Measurements from ENCODE around the gene CAPN7.

Gene CAPN7

DNA sequence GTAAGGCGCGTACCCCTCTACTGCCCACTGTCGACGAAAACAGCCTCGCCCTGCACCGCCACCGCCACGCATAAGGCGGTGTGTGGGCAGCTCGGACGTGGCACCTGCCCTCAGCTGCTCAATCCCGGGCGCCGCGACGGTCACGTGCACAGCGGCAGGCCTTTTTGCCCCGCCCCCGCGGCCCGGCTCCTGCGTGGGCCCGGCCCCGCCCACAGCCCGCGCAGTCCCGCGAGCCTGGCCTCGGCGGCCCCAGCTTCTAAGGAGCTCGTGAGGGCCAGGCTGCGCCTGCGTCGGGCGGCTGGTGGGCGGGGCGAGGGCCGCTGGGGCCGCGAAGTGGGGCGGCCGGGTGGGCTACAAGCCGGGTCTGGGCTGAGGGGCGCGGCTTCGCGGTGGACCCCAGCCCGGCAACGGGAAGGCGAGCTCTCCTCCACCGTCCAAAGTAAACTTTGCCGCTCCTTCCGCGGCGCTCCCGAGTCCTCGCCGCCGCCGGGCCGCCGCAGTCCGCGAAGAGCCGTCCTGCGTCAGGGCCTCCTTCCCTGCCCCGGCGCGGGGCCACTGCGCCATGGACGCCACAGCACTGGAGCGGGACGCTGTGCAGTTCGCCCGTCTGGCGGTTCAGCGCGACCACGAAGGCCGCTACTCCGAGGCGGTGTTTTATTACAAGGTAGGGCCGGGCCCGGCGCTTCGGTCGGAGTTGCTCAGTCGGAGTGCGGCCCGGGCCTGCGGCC, at the start of gene CAPN7:
Gene CAPN7 (plus strand): TSS at position 313 of the 728 bp plus-strand sequence. CDS start 250 bp downstream, at position 563.
- no peak for TF ChIP-seq GATA3 (IDR thresholded peaks at IDR 0.05; ENCODE audit: low read depth, low read length)
- peak; percentile 10; the same call in 1 of the 2 replicates for TF ChIP-seq GATA2 (IDR thresholded peaks at IDR 0.05; ENCODE audit: low read depth, low read length)

DNA sequence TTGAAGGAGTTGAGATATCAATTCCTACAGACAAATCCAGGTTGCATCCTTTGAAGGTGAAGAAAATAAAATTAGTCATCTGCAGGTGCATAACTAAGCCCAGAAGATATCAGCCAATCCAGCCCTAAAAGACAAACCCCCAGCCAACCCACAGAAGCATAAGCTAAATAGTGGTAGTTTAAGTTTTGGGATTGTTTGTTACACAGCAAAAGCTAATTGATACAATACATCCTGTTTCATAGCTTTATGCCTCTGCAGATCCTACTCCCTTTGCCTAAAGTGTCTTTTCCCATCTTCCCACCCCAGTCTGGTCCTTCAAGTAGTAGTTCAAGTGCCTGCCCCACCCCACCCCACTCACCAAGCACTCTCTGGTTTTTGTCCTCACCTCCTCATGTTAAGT, 48.6 kb upstream of the CAPN7 start:
- TF ChIP-seq GATA3 (IDR thresholded peaks at IDR 0.05; ENCODE audit: low read depth, low read length) (no peak), GATA2 (IDR thresholded peaks at IDR 0.05; ENCODE audit: low read depth, low read length) (no peak)

DNA sequence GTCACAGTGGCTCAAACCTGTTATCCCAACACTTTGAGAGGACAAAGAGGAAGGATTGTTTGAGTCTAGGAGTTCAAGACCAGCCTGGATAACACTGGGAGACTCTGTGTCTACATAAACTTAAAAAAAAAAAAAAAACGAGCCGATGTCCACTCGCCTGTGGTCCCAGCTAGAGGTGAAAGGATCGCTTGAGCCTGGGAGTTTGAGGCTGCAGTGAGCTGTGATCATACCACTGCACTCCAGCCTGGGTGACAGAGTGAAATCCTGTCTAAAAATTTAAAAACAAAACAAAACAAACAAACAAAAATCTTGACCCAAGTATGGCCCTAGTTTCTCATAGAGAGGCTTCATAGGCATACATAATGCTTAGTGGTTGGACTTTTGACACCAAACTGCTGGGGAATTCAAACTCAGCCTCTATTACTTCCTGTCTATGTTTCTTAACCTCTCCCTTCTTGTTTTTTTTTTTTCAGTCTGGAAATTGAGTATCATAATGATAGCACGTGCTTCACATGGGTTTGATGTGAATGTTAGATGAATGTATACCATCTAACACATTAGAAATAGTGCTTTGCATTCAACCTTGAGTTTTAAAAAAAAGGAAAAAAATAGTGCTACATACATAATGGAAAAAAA, 46.4 kb upstream of the CAPN7 start:
- TF ChIP-seq GATA3 (IDR thresholded peaks at IDR 0.05; ENCODE audit: low read depth, low read length) (no peak), GATA2 (IDR thresholded peaks at IDR 0.05; ENCODE audit: low read depth, low read length) (no peak)

DNA sequence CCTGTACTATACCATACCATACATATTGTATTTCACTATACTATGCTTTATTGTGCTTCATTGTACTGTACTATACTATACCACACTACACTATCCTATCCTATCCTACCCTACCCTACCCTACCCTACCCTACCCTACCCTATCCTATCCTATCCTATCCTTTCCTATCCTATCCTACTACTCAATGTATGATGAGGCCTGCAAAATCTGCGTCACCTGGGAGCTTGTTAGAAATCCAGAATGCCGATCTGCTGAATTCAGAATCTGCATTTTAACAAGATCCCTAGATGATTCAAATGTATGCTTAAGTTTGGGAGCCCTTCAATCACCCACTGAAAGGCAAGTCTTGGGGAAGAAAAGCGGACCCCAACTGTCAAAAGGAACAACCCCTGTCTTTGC, 45.4 kb upstream of the CAPN7 start:
- TF ChIP-seq GATA3 (IDR thresholded peaks at IDR 0.05; ENCODE audit: low read depth, low read length) (no peak), GATA2 (IDR thresholded peaks at IDR 0.05; ENCODE audit: low read depth, low read length) (no peak)

DNA sequence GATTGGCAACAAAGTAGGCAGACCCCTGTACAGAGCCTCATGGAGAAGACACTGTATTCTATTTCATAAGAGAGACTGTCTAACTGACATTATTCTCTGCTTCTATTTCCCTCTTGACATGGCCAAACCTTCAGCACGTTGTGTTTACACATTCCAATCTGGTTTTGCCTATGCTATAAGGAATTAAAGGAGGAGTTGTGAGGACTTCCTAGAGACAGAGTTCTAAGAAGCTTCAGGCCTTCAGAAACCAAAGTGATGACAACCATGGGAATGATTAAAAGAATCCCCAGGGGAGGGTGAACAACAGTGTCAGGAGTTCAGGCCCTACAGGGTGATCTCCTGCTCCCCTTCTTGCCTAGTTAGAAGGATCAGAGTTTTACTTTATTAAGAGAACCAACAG, 44.9 kb upstream of the CAPN7 start:
- TF ChIP-seq GATA3 (IDR thresholded peaks at IDR 0.05; ENCODE audit: low read depth, low read length), result no peak
- TF ChIP-seq GATA2 (IDR thresholded peaks at IDR 0.05; ENCODE audit: low read depth, low read length), result no peak

DNA sequence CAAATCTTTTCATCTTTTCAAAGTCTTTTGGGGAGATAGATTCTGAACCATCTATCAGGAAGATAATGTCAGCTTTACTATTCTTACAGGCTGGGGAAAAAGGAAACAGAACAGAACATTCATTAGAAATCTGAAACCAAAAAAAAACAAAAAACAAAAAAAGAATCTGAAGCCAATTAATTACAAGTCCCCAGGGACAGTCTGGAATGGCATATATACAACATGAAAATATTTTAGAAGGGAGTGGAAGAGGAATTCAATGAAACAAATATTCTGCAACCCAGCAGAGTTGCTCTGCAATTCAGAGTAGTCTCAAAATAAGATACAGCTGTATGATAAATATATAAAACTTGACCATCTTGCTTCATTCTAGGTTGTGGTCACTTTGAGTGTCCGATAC, 41.7 kb upstream of the CAPN7 start:
- TF ChIP-seq GATA2 (IDR thresholded peaks at IDR 0.05; ENCODE audit: low read depth, low read length) (no peak), GATA3 (IDR thresholded peaks at IDR 0.05; ENCODE audit: low read depth, low read length) (no peak)

DNA sequence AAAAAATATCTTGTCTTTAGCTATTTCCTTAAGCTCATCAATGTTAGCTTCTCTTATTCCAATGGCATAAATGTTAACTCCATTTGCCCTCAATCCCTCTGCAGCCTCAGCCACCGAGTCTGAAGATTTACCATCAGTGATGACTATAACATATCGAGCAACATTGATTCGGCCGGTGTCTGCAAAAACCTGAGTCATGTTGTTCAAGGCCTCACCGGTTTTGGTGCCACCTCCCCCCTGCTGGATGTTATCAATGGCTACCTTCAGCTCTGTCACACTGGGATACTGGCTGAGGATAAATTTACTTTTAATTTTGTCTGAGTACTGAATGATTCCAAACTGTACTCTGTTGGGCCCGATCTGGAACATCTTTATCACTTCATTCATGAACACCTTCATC, 41.0 kb upstream of the CAPN7 start:
- TF ChIP-seq GATA3 (IDR thresholded peaks at IDR 0.05; ENCODE audit: low read depth, low read length), result no peak
- TF ChIP-seq GATA2 (IDR thresholded peaks at IDR 0.05; ENCODE audit: low read depth, low read length), result no peak

DNA sequence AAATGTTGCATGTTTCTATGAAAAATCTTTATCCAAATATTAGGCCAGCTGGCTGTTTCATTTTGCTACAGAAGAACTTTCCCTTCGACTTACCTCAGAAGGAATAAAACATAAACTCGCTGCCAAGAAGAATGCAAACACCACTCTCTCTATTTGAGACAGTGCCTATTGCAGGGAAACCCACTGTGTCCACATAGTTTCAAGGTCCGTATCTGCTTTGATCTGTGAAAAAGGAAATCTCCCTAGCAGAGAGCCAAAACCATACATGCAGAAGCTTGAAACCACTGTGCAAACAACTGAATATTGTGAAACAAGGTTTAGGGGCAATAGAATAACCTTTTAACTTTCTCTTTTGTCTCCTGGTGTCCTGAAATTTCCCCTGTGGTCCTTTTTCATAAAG, 35.0 kb upstream of the CAPN7 start:
- TF ChIP-seq GATA2 (IDR thresholded peaks at IDR 0.05; ENCODE audit: low read depth, low read length) (no peak), GATA3 (IDR thresholded peaks at IDR 0.05; ENCODE audit: low read depth, low read length) (no peak)

DNA sequence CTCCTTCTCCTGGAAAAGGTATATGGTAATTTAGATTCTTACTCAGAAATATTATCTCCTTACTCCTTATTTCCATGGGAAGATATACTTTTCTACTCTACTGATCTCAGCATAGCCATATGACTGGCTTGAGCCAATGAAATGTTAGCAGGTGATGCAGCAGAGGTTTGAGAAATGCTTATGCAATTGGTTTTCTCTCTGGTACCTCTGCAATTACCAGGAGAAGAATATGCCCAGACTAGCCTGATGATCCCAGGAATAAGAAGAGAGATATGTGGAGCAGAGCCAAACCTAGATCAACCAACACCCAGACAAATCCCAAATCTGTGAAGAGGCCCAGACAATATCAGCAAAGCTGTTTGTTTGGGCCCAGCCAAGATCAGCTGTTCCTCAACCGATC, 33.2 kb upstream of the CAPN7 start:
- no peak for TF ChIP-seq GATA3 (IDR thresholded peaks at IDR 0.05; ENCODE audit: low read depth, low read length)
- no peak for TF ChIP-seq GATA2 (IDR thresholded peaks at IDR 0.05; ENCODE audit: low read depth, low read length)

DNA sequence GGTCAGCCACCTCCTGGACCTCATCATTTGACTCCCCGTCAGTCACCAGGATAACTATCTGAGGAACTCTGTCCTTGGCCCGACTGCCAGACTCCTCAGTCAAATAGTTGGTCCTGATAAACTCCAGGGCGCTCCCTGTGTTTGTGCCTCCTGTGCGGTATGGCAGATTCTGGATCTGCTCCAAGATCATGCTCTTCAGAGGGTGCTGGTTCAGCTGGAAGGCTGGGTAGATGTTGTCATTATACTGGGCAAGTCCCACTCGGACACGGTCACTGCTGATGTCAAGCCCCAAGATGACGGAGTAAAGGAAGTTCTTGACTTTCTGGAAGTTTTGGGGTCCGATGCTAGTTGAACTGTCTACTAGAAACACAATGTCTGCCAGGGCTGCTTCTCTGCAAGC, 31.1 kb upstream of the CAPN7 start:
- TF ChIP-seq GATA2 (IDR thresholded peaks at IDR 0.05; ENCODE audit: low read depth, low read length), result no peak
- TF ChIP-seq GATA3 (IDR thresholded peaks at IDR 0.05; ENCODE audit: low read depth, low read length), result no peak

DNA sequence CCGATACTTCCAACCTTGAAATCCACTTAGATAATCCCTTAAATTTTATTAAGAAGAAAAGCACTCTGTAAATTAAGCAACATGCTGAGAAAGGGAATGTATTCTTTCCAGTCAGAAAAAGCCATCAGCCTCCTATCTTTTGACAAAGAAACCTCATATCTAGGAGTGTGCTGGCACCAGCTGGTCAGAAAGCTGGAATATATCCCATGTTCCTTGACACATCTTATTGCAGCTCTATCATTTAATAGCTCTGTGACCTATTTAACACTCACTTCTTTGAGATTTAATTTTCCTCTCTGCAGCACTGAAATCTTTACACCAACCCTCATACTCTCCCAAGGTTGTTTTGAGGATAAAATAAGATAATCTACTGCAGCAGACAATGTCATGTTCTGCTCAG, 30.4 kb upstream of the CAPN7 start:
- no peak for TF ChIP-seq GATA3 (IDR thresholded peaks at IDR 0.05; ENCODE audit: low read depth, low read length)
- TF ChIP-seq GATA2 (IDR thresholded peaks at IDR 0.05; ENCODE audit: low read depth, low read length), result no peak

DNA sequence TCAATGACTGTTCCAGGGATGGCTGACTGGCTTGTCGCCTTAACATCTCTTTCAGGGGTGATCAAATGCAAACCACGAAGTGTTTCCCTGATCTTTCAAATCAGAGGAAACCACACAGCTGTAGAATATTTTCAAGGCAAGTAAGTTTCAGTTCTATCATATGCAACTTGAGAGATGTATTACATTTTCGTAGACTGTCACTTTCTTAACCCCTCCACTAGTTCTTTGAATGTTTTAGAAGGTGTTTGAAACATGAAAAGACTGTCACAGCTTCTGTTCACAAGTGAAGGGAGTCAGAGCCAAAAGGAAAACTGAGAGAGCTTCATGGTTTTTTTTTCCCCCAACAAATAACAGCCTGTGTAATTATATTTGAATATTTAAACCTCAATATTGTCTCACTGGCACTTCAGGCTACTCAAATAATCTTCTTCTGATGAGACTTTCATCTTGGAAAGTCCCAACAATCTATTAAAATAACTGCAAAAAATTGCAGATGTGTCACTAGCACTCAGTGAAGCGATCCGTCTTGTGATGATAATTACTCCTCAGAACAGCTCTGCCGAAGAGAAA, 25.9 kb upstream of the CAPN7 start:
- TF ChIP-seq GATA2 (IDR thresholded peaks at IDR 0.05; ENCODE audit: low read depth, low read length) (no peak), GATA3 (IDR thresholded peaks at IDR 0.05; ENCODE audit: low read depth, low read length) (no peak)

DNA sequence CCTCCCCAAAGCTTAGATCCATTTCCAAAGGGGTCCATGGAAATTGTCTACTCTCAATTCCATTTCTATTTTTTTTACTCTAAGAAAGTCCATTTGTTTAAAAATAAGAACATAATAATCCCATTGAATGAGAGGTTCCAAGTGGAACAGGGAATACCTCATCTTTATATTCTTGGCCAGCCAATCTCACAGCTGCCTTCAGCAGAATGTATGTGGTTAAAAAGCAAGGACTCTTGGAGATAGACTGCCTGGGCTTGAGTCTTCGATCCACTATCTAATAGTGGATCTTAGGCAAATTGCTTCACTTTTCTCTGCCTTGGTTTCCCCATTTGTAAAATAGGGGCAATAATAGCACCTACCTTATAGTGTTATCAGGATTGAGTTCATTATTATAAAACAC, 24.5 kb upstream of the CAPN7 start:
- no peak for TF ChIP-seq GATA3 (IDR thresholded peaks at IDR 0.05; ENCODE audit: low read depth, low read length)
- no peak for TF ChIP-seq GATA2 (IDR thresholded peaks at IDR 0.05; ENCODE audit: low read depth, low read length)

DNA sequence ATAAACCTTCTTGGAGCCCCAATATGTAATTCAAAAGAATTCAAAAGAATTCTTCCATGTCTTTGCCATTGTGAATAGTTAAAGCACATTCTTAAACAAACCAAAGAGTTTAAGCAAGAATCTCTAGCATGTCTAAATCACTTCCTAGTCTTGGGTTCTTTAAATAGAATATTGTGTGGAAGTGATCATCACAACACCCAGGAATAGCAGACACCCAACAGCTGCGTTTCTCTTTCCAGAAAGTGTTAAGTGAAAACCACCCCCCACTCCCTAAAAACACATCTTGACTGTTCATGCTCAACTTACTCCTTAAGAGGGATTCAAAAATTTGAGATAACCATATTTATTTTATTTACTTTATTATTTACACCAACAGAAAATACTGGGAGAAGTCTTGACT, 24.1 kb upstream of the CAPN7 start:
- no peak for TF ChIP-seq GATA3 (IDR thresholded peaks at IDR 0.05; ENCODE audit: low read depth, low read length)
- no peak for TF ChIP-seq GATA2 (IDR thresholded peaks at IDR 0.05; ENCODE audit: low read depth, low read length)

DNA sequence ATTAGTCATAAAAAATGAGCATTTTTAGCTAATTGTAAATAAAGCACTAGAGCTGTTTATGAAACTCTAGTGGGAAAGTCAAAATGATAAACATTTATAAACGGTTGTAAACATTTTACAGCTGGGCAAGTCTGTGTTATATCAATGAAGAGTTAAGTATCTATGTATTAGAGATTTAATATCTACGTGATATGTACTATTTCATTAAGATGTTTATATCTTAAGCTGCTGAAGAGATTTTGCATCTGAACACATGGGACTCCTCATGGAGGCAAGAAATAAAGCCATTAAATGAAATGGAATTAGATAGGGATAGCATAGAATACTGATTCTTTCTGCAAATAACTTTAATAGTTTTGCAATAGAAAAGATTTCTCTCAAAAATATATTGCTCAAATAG, 23.0 kb upstream of the CAPN7 start:
- TF ChIP-seq GATA2 (IDR thresholded peaks at IDR 0.05; ENCODE audit: low read depth, low read length), result no peak
- TF ChIP-seq GATA3 (IDR thresholded peaks at IDR 0.05; ENCODE audit: low read depth, low read length), result no peak

Measured in SH-SY5Y (cell line).